HG03108 (cell line): Measurements from ENCODE around the gene IL36RN.

Experiments
- ATAC-seq: cut with Tn5 transposase; IDR thresholded peaks from one replicate; pipeline ENCODE4 v1.9.1; 2021; ENCODE audit warnings: moderate library complexity; ENCODE audit not compliant: unreplicated experiment

The IL36RN gene

GRCh38 chr2:113058998-113059960, at the start of gene IL36RN:
IL36RN (plus strand) TSS chr2:113059198; CDS start chr2:113059439, 241 bp downstream.
- ATAC-seq = no peak

- ATAC-seq = no peak
These were observed 49.4 kb upstream of the IL36RN start for GRCh38 chr2:113009622-113010021.

GRCh38 chr2:113010088-113010487, 48.9 kb upstream of the IL36RN start:
- ATAC-seq = no peak

- no peak for ATAC-seq
These were observed 47.9 kb upstream of the IL36RN start for GRCh38 chr2:113011108-113011507.

GRCh38 chr2:113012436-113013335, 46.3 kb upstream of the IL36RN start:
- ATAC-seq = no peak

GRCh38 chr2:113013336-113013661, 45.7 kb upstream of the IL36RN start:
- ATAC-seq = no peak

GRCh38 chr2:113014067-113014466, 44.9 kb upstream of the IL36RN start:
- ATAC-seq = no peak

- ATAC-seq = no peak
These were observed 44.0 kb upstream of the IL36RN start for GRCh38 chr2:113015042-113015441.

- ATAC-seq = no peak
These were observed 43.3 kb upstream of the IL36RN start for GRCh38 chr2:113015655-113016054.

- no peak for ATAC-seq
These were observed 40.5 kb upstream of the IL36RN start for GRCh38 chr2:113018509-113018908.

- no peak for ATAC-seq
These were observed 37.7 kb upstream of the IL36RN start for GRCh38 chr2:113021312-113021711.

- no peak for ATAC-seq
These were observed 34.2 kb upstream of the IL36RN start for GRCh38 chr2:113024764-113025163.

GRCh38 chr2:113025737-113026136, 33.3 kb upstream of the IL36RN start:
- no peak for ATAC-seq

GRCh38 chr2:113027691-113028090, 31.3 kb upstream of the IL36RN start:
- no peak for ATAC-seq

- no peak for ATAC-seq
These were observed 30.9 kb upstream of the IL36RN start for GRCh38 chr2:113028112-113028511.

GRCh38 chr2:113032737-113033136, 26.3 kb upstream of the IL36RN start:
- no peak for ATAC-seq

GRCh38 chr2:113034016-113034415, 25.0 kb upstream of the IL36RN start:
- ATAC-seq = no peak

- no peak for ATAC-seq
These were observed 22.2 kb upstream of the IL36RN start for GRCh38 chr2:113036763-113037162.

- no peak for ATAC-seq
These were observed 20.7 kb upstream of the IL36RN start for GRCh38 chr2:113038291-113038690.

- no peak for ATAC-seq
These were observed 19.8 kb upstream of the IL36RN start for GRCh38 chr2:113039158-113039557.

GRCh38 chr2:113039719-113040118, 19.3 kb upstream of the IL36RN start:
- ATAC-seq = no peak

GRCh38 chr2:113041871-113042270, 17.1 kb upstream of the IL36RN start:
- no peak for ATAC-seq
